ENCODE results near the gene SIRT5. TPM values are rescaled to one million over a fixed set of nuclear protein-coding genes. Genes with fewer than 3 reads are reported as not detected.

Gene SIRT5
- total RNA-seq, 1 experiment from 2014 or later = 7.6 TPM

DNA sequence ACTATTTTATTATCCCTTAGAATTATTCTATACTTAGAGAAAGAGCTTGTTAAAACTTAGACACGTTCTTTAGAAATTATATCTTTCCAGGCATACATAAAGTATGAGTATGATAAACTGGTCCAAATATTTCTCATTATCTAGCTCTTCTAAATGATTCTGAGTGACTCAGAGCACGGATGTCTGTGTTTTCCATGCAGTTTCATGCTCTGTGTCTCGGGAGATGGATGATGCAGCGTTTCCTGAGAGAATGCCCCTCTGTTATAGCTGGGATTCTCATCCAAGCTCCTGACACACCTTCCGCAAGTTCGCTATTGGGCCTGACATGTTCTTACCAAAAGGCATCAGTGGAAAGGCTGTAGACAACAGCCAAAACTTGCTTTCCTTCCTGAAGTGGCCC is 19.3 kb downstream of the SIRT5 start:
- Histone ChIP-seq H3K4me1 (ENCODE audit: insufficient read depth, low read length, poor library complexity, severe bottlenecking) (no peaks in the 10 kb centered on the region), H3K4me3 (ENCODE audit: low read depth, low read length, poor library complexity, severe bottlenecking) (no peak overlapping the region), H3K36me3 (ENCODE audit: insufficient read depth, low read length, poor library complexity, severe bottlenecking) (peaks cover 5% of the 10 kb centered on the region), H3K9me3 (ENCODE audit: low read depth, low read length, poor library complexity, severe bottlenecking) (no peaks in the 10 kb centered on the region), H3K27ac (ENCODE audit: low read depth, low read length, poor library complexity, severe bottlenecking) (no peak overlapping the region), H3K27me3 (replicated peaks; ENCODE audit: insufficient read depth, low read depth, low read length, poor library complexity) (no peaks in the 10 kb centered on the region)
- no peak for TF ChIP-seq EZH2 (IDR thresholded peaks at IDR 0.05; ENCODE audit: borderline replicate concordance, low read depth, low read length, poor library complexity, severe bottlenecking)
- no peak for TF ChIP-seq CTCF (conservative IDR thresholded peaks at IDR 0.05; ENCODE audit: low read depth, low read length)
- POLR2A ChIA-PET (ENCODE audit: low non-redundant PET) = no interaction called here
- no TSS peak for BruUV-seq (replicated peaks)
- CTCF ChIA-PET = no interaction called here
- intact Hi-C loops (cut with micrococcal nuclease; ENCODE audit: unreplicated experiment) = no loop called here
- no peak for DNase-seq (ENCODE audit: low spot score)

DNA sequence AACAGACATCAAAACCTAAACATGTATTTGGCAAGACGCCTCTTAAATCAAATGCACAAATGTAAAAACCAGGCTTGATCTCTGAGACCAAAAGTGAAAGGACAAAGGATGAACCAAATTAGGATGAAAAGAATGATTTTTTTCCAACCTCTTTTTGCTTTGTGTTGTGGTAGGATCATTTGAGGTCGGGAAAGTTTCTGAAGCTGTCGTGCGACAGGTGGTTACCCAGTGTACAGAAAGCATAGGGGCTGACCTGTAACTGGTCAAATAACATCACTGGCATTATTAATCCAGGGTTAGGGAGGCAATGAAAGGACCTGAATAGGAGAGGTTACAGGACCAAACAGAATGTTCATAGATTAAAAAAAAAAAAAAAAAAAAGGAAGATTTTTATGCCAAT is 22.7 kb downstream of the SIRT5 start:
- Histone ChIP-seq H3K4me1 (ENCODE audit: insufficient read depth, low read length, poor library complexity, severe bottlenecking) (no peaks in the 10 kb centered on the region), H3K4me3 (ENCODE audit: low read depth, low read length, poor library complexity, severe bottlenecking) (no peak overlapping the region), H3K36me3 (ENCODE audit: insufficient read depth, low read length, poor library complexity, severe bottlenecking) (peaks cover 5% of the 10 kb centered on the region), H3K27ac (ENCODE audit: low read depth, low read length, poor library complexity, severe bottlenecking) (no peak overlapping the region), H3K27me3 (replicated peaks; ENCODE audit: insufficient read depth, low read depth, low read length, poor library complexity) (no peaks in the 10 kb centered on the region), H3K9me3 (ENCODE audit: low read depth, low read length, poor library complexity, severe bottlenecking) (no peaks in the 10 kb centered on the region)
- intact Hi-C loops (cut with micrococcal nuclease; ENCODE audit: unreplicated experiment) = no loop called here
- BruUV-seq (replicated peaks) = no TSS peak
- ChIA-PET POLR2A (ENCODE audit: low non-redundant PET) (no interaction called here), CTCF (no interaction called here)
- TF ChIP-seq CTCF (conservative IDR thresholded peaks at IDR 0.05; ENCODE audit: low read depth, low read length) = no peak
- TF ChIP-seq EZH2 (IDR thresholded peaks at IDR 0.05; ENCODE audit: borderline replicate concordance, low read depth, low read length, poor library complexity, severe bottlenecking) = no peak
- DNase-seq (ENCODE audit: low spot score) = no peak

DNA sequence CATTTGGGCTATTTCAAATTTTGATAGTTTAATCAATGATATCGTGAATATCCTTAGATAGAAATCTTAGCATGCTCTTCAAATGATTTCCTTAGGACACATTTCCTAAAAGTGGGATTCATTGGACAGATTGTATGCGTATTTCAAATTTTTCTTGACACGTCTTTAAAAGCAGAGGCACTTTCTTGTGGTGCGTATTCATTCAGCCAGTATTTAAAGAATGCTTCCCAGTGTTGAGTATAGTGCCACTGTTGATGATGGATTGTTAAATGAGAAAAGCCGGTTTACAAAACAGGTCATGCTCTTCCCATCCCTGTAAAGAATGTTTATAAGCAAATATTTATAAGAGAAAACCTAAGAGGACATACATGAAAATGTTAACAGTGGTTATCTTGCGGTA is 25.6 kb downstream of the SIRT5 start:
- Histone ChIP-seq H3K27me3 (replicated peaks; ENCODE audit: insufficient read depth, low read depth, low read length, poor library complexity) (no peaks in the 10 kb centered on the region), H3K4me3 (ENCODE audit: low read depth, low read length, poor library complexity, severe bottlenecking) (no peak overlapping the region), H3K36me3 (ENCODE audit: insufficient read depth, low read length, poor library complexity, severe bottlenecking) (peaks cover 5% of the 10 kb centered on the region), H3K4me1 (ENCODE audit: insufficient read depth, low read length, poor library complexity, severe bottlenecking) (no peaks in the 10 kb centered on the region), H3K9me3 (ENCODE audit: low read depth, low read length, poor library complexity, severe bottlenecking) (no peaks in the 10 kb centered on the region), H3K27ac (ENCODE audit: low read depth, low read length, poor library complexity, severe bottlenecking) (no peak overlapping the region)
- TF ChIP-seq EZH2 (IDR thresholded peaks at IDR 0.05; ENCODE audit: borderline replicate concordance, low read depth, low read length, poor library complexity, severe bottlenecking) (no peak), CTCF (conservative IDR thresholded peaks at IDR 0.05; ENCODE audit: low read depth, low read length) (no peak)
- POLR2A ChIA-PET (ENCODE audit: low non-redundant PET) = no interaction called here
- CTCF ChIA-PET = no interaction called here
- intact Hi-C loops (cut with micrococcal nuclease; ENCODE audit: unreplicated experiment) = no loop called here
- no TSS peak for BruUV-seq (replicated peaks)
- no peak for DNase-seq (ENCODE audit: low spot score)
